Measurements from ENCODE around the gene SUPT6H. TPM values are rescaled to one million over a fixed set of nuclear protein-coding genes. Genes with fewer than 3 reads are reported as not detected.

SUPT6H gene
- total and polyA plus RNA-seq, 2 donors (not counting 1 experiment from before 2014, with no cell fraction given), result 35.8 to 110 TPM

- Histone ChIP-seq H3K4me2 (replicated peaks; ENCODE audit: low read depth, low read length, poor library complexity, severe bottlenecking) (peak overlapping the region; percentile 82), H2AFZ (ENCODE audit: insufficient read depth, low read depth, low read length, poor library complexity, severe bottlenecking) (no peak overlapping the region), H4K20me1 (ENCODE audit: control insufficient read depth, insufficient read depth, low read length, poor library complexity, severe bottlenecking) (no peaks in the 10 kb centered on the region), H3K27me3 (replicated peaks in 1 of 4; ENCODE audit: control extremely low read depth in 1 of 4, control insufficient read depth in 3 of 4, insufficient read depth in 4 of 4, low read length in 3 of 4) (no peaks in the 10 kb centered on the region), H3K27ac (ENCODE audit: low read length in 2 of 2) (peak overlapping the region; percentile 95 to 100), H3K36me3 (replicated peaks in 1 of 2; ENCODE audit: control extremely low read depth in 1 of 2, control insufficient read depth in 1 of 2, extremely low read depth in 1 of 2, insufficient read depth in 2 of 2, low read length in 1 of 2) (peaks cover 0 to 11% of the 10 kb centered on the region in 2 experiments), H3K4me3 (ENCODE audit: control extremely low read depth in 1 of 5, extremely low read depth in 1 of 5, insufficient read depth in 1 of 5, low read depth in 2 of 5, low read length in 4 of 5) (peak overlapping the region in 3 of 5 experiments; percentile 7 to 34 (median 10)), H3K9ac (ENCODE audit: low read length) (peak overlapping the region; percentile 68), H3K4me1 (ENCODE audit: control insufficient read depth in 2 of 2, insufficient read depth in 2 of 2, low read length in 2 of 2) (peaks cover 82 to 84% of the 10 kb centered on the region in 2 donors), H3K9me3 (ENCODE audit: control extremely low read depth in 1 of 3, control insufficient read depth in 2 of 3, insufficient read depth in 1 of 3, low read length in 2 of 3) (peaks cover 0 to 27% (median 0%) of the 10 kb centered on the region in 3 donors), H3K79me2 (ENCODE audit: control insufficient read depth, insufficient read depth, low read length) (peaks cover 43% of the 10 kb centered on the region)
- TF ChIP-seq, protein P1, sequence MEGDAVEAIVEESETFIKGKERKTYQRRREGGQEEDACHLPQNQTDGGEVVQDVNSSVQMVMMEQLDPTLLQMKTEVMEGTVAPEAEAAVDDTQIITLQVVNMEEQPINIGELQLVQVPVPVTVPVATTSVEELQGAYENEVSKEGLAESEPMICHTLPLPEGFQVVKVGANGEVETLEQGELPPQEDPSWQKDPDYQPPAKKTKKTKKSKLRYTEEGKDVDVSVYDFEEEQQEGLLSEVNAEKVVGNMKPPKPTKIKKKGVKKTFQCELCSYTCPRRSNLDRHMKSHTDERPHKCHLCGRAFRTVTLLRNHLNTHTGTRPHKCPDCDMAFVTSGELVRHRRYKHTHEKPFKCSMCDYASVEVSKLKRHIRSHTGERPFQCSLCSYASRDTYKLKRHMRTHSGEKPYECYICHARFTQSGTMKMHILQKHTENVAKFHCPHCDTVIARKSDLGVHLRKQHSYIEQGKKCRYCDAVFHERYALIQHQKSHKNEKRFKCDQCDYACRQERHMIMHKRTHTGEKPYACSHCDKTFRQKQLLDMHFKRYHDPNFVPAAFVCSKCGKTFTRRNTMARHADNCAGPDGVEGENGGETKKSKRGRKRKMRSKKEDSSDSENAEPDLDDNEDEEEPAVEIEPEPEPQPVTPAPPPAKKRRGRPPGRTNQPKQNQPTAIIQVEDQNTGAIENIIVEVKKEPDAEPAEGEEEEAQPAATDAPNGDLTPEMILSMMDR (IDR thresholded peaks at IDR 0.05), result no peak
- no peak for TF ChIP-seq EZH2 (IDR thresholded peaks at IDR 0.05; ENCODE audit: borderline replicate concordance, insufficient read depth, low read depth, low read length, poor library complexity, severe bottlenecking)
- H3K27ac Mint-ChIP-seq, result peak overlapping the region; percentile 100
- H3K4me3 Mint-ChIP-seq, result peak overlapping the region; percentile 94
- intact Hi-C loops (cut with micrococcal nuclease), result loop anchor here (1.0 kb wide), 1 partner anchor 11 kb away; the partner anchor contains the start of gene NEK8
- ChIA-PET POLR2A (interaction anchor here (0.6 to 16.2 kb wide), 5 partner anchors 7 to 755 kb away, joined by 3 to 511 read pairs (median 4); partner anchors contain the start of genes NEK8, RPL23A and TLCD1), CTCF (interaction anchor here (1.2 to 18.9 kb wide), 4 partner anchors 8 to 24 kb away, joined by 3 to 1020 read pairs (median 10); partner anchors contain the start of genes NEK8, RPL23A and TLCD1)
- H3K9me3 Mint-ChIP-seq (ENCODE audit: insufficient read depth), result no peaks in the 10 kb centered on the region
- no peaks in the 10 kb centered on the region for H3K27me3 Mint-ChIP-seq
- DNase-seq (peak; percentile 96), ATAC-seq (ENCODE audit: low read depth) (peak; percentile 48)
- H3K4me1 Mint-ChIP-seq, result peaks cover 76% of the 10 kb centered on the region
- WGBS (ENCODE audit: insufficient coverage), result 29% methylated on average over 9 of the region's 10 CpGs
Measured at GRCh38 chr17:28738680-28739384, 76.8 kb downstream of the SUPT6H start.
